MCF 10A (cell line): ENCODE data around the gene ANXA6. TPM values are rescaled to one million over a fixed set of nuclear protein-coding genes. Genes with fewer than 3 reads are reported as not detected.
"Not testable (repeated sequence)": the region's sequence is repeated elsewhere in the genome, so short reads cannot be mapped to it uniquely, and the experiment has no call there.

ENCODE experiments used
- BruUV-seq: library from RNA; stranded (reverse); fragments of 400-500 nt; replicated peaks from 2 replicates; lab custom pipeline; 2021; lab: Mats Ljungman, UMichigan
- CTCF ChIA-PET: fragments of 300-600 bp; sonication (Branson Sonifier 250); formaldehyde crosslinking; extraction: SDS; loops from one replicate; lab custom pipeline; 2021; ENCODE audit warnings: antibody characterized with exemption, inconsistent platforms; lab: Yijun Ruan, JAX
- POLR2A ChIA-PET: fragments of 300-600, 350-650 bp; sonication (Branson Sonifier 250); formaldehyde crosslinking; extraction: SDS; loops from one replicate; lab custom pipeline; 2020; ENCODE audit warnings: antibody characterized with exemption, inconsistent platforms; lab: Yijun Ruan, JAX
- DNase-seq: peaks from one replicate; pipeline ENCODE4 v3.0.0-alpha.2; 2018; ENCODE audit not compliant: unreplicated experiment
- H3K27ac Mint-ChIP-seq: one replicate; pipeline ENCODE4 v1.8.0; 2022; ENCODE audit warnings: mild to moderate bottlenecking, low read depth, mixed read lengths; ENCODE audit not compliant: unreplicated experiment
- H3K27me3 Mint-ChIP-seq: one replicate; pipeline ENCODE4 v1.8.0; 2022; ENCODE audit warnings: mixed read lengths; ENCODE audit not compliant: insufficient read depth, unreplicated experiment
- H3K36me3 Mint-ChIP-seq: one replicate; pipeline ENCODE4 v1.8.0; 2022; ENCODE audit warnings: mild to moderate bottlenecking, moderate library complexity, mixed read lengths; ENCODE audit not compliant: insufficient read depth, unreplicated experiment
- H3K4me1 Mint-ChIP-seq: one replicate; pipeline ENCODE4 v1.8.0; 2022; ENCODE audit warnings: mixed read lengths; ENCODE audit not compliant: insufficient read depth, unreplicated experiment
- H3K4me3 Mint-ChIP-seq: one replicate; pipeline ENCODE4 v1.8.0; 2022; ENCODE audit warnings: mild to moderate bottlenecking, moderate library complexity, mixed read lengths; ENCODE audit not compliant: unreplicated experiment
- H3K9me3 Mint-ChIP-seq: one replicate; pipeline ENCODE4 v1.8.0; 2022; ENCODE audit warnings: mixed read lengths; ENCODE audit not compliant: unreplicated experiment
- intact Hi-C: fragments of 100-400 bp; cut with micrococcal nuclease; formaldehyde crosslinking; loops from 2 replicates; pipeline ENCODE4 v1.14.1; 2022
- total RNA-seq: library from RNA; stranded (reverse); gene quantifications from 2 replicates; pipeline ENCODE4 v1.2.3, GENCODE V29; 2022
- TF ChIP-seq, protein P1 (sequence below): fragments of 200-600 bp; IDR thresholded peaks from one replicate; pipeline ENCODE4 v1.8.0; 2022; ENCODE audit warnings: antibody characterized with exemption, mild to moderate bottlenecking; ENCODE audit not compliant: unreplicated experiment

Gene ANXA6
- total RNA-seq, 1 experiment from 2014 or later: 2.6 TPM

DNA sequence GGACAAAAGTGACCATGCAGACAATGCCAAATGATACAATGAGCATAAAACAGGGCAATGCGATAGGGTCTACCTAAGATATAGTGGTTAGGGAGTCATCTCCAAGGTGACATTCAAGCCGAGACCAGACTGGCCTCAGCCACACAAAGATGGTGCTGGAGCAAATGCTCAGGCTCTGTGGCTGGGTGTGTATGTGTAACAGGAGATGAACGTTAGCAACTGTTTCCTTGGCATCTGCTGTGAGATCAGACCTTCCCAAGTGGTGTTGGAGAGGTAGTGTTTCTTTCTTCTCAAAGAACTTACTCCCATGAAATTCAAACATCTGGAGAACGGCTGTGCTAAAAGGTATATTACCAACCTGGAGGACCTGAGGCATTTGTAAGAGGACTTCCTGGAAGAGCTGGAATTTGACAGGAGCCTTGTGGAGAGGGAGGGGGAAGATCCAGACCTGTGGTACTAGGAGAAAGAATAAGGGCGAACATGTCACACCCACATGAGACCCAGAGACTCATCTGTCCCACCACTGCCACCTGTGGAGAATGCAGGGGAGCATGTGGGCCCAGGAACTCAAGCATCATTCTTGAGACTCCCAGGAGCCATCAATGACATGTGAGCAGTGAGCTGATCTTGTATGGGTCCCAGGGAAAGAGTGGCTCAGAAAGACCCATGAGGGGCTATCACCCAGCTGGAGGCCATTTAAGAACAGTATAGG, 21.4 kb upstream of the ANXA6 start:
- Mint-ChIP-seq H3K27ac (no peak overlapping the region), H3K4me1 (no peaks in the 10 kb centered on the region), H3K9me3 (peaks cover 7% of the 10 kb centered on the region), H3K4me3 (no peak overlapping the region), H3K27me3 (no peaks in the 10 kb centered on the region), H3K36me3 (peaks cover 6% of the 10 kb centered on the region)
- ChIA-PET CTCF (interaction anchor here (0.7 to 6.4 kb wide), 8 partner anchors 9 to 177 kb away, joined by 3 to 46 read pairs (median 4); no protein-coding TSS in a partner anchor), POLR2A (no interaction called here)
- intact Hi-C loops: no loop called here
- TF ChIP-seq, protein P1, sequence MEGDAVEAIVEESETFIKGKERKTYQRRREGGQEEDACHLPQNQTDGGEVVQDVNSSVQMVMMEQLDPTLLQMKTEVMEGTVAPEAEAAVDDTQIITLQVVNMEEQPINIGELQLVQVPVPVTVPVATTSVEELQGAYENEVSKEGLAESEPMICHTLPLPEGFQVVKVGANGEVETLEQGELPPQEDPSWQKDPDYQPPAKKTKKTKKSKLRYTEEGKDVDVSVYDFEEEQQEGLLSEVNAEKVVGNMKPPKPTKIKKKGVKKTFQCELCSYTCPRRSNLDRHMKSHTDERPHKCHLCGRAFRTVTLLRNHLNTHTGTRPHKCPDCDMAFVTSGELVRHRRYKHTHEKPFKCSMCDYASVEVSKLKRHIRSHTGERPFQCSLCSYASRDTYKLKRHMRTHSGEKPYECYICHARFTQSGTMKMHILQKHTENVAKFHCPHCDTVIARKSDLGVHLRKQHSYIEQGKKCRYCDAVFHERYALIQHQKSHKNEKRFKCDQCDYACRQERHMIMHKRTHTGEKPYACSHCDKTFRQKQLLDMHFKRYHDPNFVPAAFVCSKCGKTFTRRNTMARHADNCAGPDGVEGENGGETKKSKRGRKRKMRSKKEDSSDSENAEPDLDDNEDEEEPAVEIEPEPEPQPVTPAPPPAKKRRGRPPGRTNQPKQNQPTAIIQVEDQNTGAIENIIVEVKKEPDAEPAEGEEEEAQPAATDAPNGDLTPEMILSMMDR: no peak
- BruUV-seq: no TSS peak
- no peak for DNase-seq

DNA sequence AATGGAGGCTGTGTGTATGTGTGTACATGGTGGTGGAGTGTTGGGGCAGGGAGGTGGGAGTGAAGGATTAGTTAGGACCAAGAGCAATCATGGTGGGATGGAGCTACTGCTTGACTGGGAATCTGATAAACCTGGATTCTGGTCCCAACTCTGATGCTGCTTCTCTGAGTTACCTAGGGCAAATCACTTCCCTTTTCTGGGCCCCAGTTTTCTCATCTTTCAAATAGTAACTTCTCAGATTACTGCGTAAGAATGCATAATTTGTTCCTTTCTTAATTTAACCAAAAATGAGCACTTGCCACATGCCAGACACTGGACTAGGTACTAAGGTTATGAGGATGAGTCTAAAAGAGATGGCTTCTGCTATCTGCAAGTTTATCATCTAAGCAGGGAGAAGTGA, 20.8 kb upstream of the ANXA6 start:
- CTCF ChIA-PET: interaction anchor here (0.9 to 6.4 kb wide), 6 partner anchors 14 to 176 kb away, joined by 3 to 46 read pairs (median 4); no protein-coding TSS in a partner anchor
- Mint-ChIP-seq H3K36me3 (peaks cover 6% of the 10 kb centered on the region), H3K27me3 (no peaks in the 10 kb centered on the region), H3K4me1 (no peaks in the 10 kb centered on the region), H3K27ac (no peak overlapping the region), H3K4me3 (no peak overlapping the region), H3K9me3 (peaks cover 7% of the 10 kb centered on the region)
- no peak for DNase-seq
- intact Hi-C loops: no loop called here
- BruUV-seq: no TSS peak
- POLR2A ChIA-PET: no interaction called here
- TF ChIP-seq, protein P1: no peak

DNA sequence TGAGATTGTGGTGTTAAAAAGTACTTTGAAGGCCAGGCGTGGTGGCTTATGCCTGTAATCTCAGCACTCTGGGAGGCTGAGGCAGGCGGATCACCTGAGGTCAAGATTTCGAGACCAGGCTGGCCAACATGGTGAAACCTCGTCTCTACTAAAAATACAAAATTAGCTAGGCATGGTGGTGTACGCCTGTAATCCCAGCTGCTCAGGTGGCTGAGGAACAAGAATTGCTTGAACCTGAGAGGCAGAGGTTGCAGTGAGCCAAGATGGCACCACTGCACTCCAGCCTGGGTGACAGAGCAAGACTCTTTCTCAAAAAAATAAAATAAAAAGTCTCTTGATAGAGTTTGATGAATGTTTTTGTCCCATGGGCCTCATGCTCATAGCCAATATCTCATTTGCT, 18.7 kb upstream of the ANXA6 start:
- H3K4me3 Mint-ChIP-seq, DNase-seq, H3K4me1 Mint-ChIP-seq, intact Hi-C loops, H3K27me3 Mint-ChIP-seq, H3K27ac Mint-ChIP-seq, BruUV-seq, POLR2A ChIA-PET, H3K9me3 Mint-ChIP-seq, H3K36me3 Mint-ChIP-seq: not testable (repeated sequence)
- CTCF ChIA-PET: interaction anchor here (0.6 to 6.4 kb wide), 6 partner anchors 11 to 290 kb away, joined by 3 to 46 read pairs (median 4); no protein-coding TSS in a partner anchor

DNA sequence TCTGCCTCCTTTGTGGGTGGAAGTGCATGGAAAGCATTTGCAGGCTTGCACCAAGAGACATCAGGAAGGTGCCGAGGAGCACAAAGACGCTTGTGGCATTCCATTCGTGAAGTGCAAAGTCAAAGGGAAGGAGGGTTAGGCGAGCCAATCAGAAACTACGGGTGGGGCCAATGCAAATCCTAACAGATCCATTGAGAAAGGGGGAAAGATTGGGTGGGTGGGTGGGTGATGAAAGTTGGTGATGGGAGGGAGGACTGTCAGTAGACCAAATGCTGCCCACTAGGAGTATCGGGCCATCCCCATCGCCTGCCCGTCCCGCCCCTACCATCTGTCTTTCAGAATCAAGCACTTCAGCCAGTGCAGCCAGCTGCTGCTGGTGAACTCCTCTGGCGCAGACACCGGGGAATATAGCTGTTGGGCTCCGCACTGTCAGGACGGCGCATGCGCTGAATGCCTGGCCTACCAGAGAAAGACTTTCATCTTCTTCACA, 17.1 kb upstream of the ANXA6 start:
- CTCF ChIA-PET: interaction anchor here (3.4 to 6.4 kb wide), 2 partner anchors 10 to 49 kb away, joined by 22 to 46 read pairs; no protein-coding TSS in a partner anchor
- intact Hi-C loops: no loop called here
- TF ChIP-seq, protein P1: no peak
- POLR2A ChIA-PET: no interaction called here
- DNase-seq: no peak
- Mint-ChIP-seq H3K36me3 (no peaks in the 10 kb centered on the region), H3K4me3 (no peak overlapping the region), H3K4me1 (no peaks in the 10 kb centered on the region), H3K27ac (no peak overlapping the region), H3K27me3 (no peaks in the 10 kb centered on the region), H3K9me3 (peaks cover 7% of the 10 kb centered on the region)
- no TSS peak for BruUV-seq
